Measurements from ENCODE around the gene ZNF445.

ZNF445 gene

GRCh38 chr3:44477312-44478030 lies at the start of gene ZNF445:
ZNF445 (minus strand) TSS chr3:44477670; CDS start chr3:44455549, 22,121 bp downstream.
- no peak for TF ChIP-seq EZH2phosphoT487 (IDR thresholded peaks at IDR 0.05; ENCODE audit: borderline replicate concordance, low read length)
- Histone ChIP-seq H3K9me2 (replicated peaks; ENCODE audit: control insufficient read depth, low read length) (no peaks in the 10 kb centered on the region), H3K9me3 (ENCODE audit: control insufficient read depth, insufficient read depth, low read length) (no peaks in the 10 kb centered on the region), H3K79me2 (ENCODE audit: control insufficient read depth, low read length) (peaks cover 47% of the 10 kb centered on the region), H4K20me1 (ENCODE audit: control insufficient read depth, insufficient read depth, low read depth, low read length) (no peaks in the 10 kb centered on the region), H3K27me3 (ENCODE audit: control insufficient read depth, low read length) (no peaks in the 10 kb centered on the region), H3K4me1 (ENCODE audit: control insufficient read depth, low read length) (peaks cover 20% of the 10 kb centered on the region), H3K4me3 (ENCODE audit: low read length) (peak within 1 kb of the TSS; percentile 80), H3F3A (ENCODE audit: control insufficient read depth, insufficient read depth) (no peaks in the 10 kb centered on the region), H3K36me3 (ENCODE audit: control insufficient read depth, low read length) (no peaks in the 10 kb centered on the region), H3K4me2 (ENCODE audit: low read length) (peak within 1 kb of the TSS; percentile 77), H3K27ac (ENCODE audit: low read depth, low read length) (no peak within 1 kb of the TSS)

GRCh38 chr3:44525060-44525459 lies 47.6 kb upstream of the ZNF445 start:
- Histone ChIP-seq H3K9me3 (ENCODE audit: control insufficient read depth, insufficient read depth, low read length) (no peaks in the 10 kb centered on the region), H3K4me3 (ENCODE audit: low read length) (no peak overlapping the region), H4K20me1 (ENCODE audit: control insufficient read depth, insufficient read depth, low read depth, low read length) (no peaks in the 10 kb centered on the region), H3K9me2 (replicated peaks; ENCODE audit: control insufficient read depth, low read length) (no peaks in the 10 kb centered on the region), H3F3A (ENCODE audit: control insufficient read depth, insufficient read depth) (no peaks in the 10 kb centered on the region), H3K27ac (ENCODE audit: low read depth, low read length) (no peak overlapping the region), H3K4me2 (ENCODE audit: low read length) (no peak overlapping the region), H3K79me2 (ENCODE audit: control insufficient read depth, low read length) (no peaks in the 10 kb centered on the region), H3K4me1 (ENCODE audit: control insufficient read depth, low read length) (no peaks in the 10 kb centered on the region), H3K27me3 (ENCODE audit: control insufficient read depth, low read length) (peaks cover 41% of the 10 kb centered on the region), H3K36me3 (ENCODE audit: control insufficient read depth, low read length) (no peaks in the 10 kb centered on the region)
- no peak for TF ChIP-seq EZH2phosphoT487 (IDR thresholded peaks at IDR 0.05; ENCODE audit: borderline replicate concordance, low read length)
- TF ChIP-seq CTCF (IDR thresholded peaks at IDR 0.05; ENCODE audit: low read depth, low read length, poor library complexity, severe bottlenecking): no peak

- TF ChIP-seq CTCF (IDR thresholded peaks at IDR 0.05; ENCODE audit: low read depth, low read length, poor library complexity, severe bottlenecking) (no peak), EZH2phosphoT487 (IDR thresholded peaks at IDR 0.05; ENCODE audit: borderline replicate concordance, low read length) (no peak)
- no peak overlapping the region for H3K4me3 ChIP-seq (ENCODE audit: low read length)
- H3K4me1 ChIP-seq (ENCODE audit: control insufficient read depth, low read length): peaks cover 10% of the 10 kb centered on the region
- H3K27me3 ChIP-seq (ENCODE audit: control insufficient read depth, low read length): peaks cover 29% of the 10 kb centered on the region
- H3K9me2 ChIP-seq (replicated peaks; ENCODE audit: control insufficient read depth, low read length): no peaks in the 10 kb centered on the region
- H4K20me1 ChIP-seq (ENCODE audit: control insufficient read depth, insufficient read depth, low read depth, low read length): no peaks in the 10 kb centered on the region
- H3K4me2 ChIP-seq (ENCODE audit: low read length): no peak overlapping the region
- no peaks in the 10 kb centered on the region for H3K36me3 ChIP-seq (ENCODE audit: control insufficient read depth, low read length)
- H3K79me2 ChIP-seq (ENCODE audit: control insufficient read depth, low read length): no peaks in the 10 kb centered on the region
- no peaks in the 10 kb centered on the region for H3K9me3 ChIP-seq (ENCODE audit: control insufficient read depth, insufficient read depth, low read length)
- H3F3A ChIP-seq (ENCODE audit: control insufficient read depth, insufficient read depth): no peaks in the 10 kb centered on the region
- no peak overlapping the region for H3K27ac ChIP-seq (ENCODE audit: low read depth, low read length)
Measured at GRCh38 chr3:44522494-44522933, 45.0 kb upstream of the ZNF445 start.

- TF ChIP-seq EZH2phosphoT487 (IDR thresholded peaks at IDR 0.05; ENCODE audit: borderline replicate concordance, low read length) (no peak), CTCF (IDR thresholded peaks at IDR 0.05; ENCODE audit: low read depth, low read length, poor library complexity, severe bottlenecking) (no peak)
- H3K79me2 ChIP-seq (ENCODE audit: control insufficient read depth, low read length): no peaks in the 10 kb centered on the region
- no peak overlapping the region for H3K4me3 ChIP-seq (ENCODE audit: low read length)
- peaks cover 10% of the 10 kb centered on the region for H3K4me1 ChIP-seq (ENCODE audit: control insufficient read depth, low read length)
- H3K4me2 ChIP-seq (ENCODE audit: low read length): no peak overlapping the region
- H3K27ac ChIP-seq (ENCODE audit: low read depth, low read length): no peak overlapping the region
- H4K20me1 ChIP-seq (ENCODE audit: control insufficient read depth, insufficient read depth, low read depth, low read length): no peaks in the 10 kb centered on the region
- no peaks in the 10 kb centered on the region for H3F3A ChIP-seq (ENCODE audit: control insufficient read depth, insufficient read depth)
- H3K36me3 ChIP-seq (ENCODE audit: control insufficient read depth, low read length): no peaks in the 10 kb centered on the region
- peaks cover 29% of the 10 kb centered on the region for H3K27me3 ChIP-seq (ENCODE audit: control insufficient read depth, low read length)
- H3K9me2 ChIP-seq (replicated peaks; ENCODE audit: control insufficient read depth, low read length): no peaks in the 10 kb centered on the region
- no peaks in the 10 kb centered on the region for H3K9me3 ChIP-seq (ENCODE audit: control insufficient read depth, insufficient read depth, low read length)
Measured at GRCh38 chr3:44521721-44522120, 44.3 kb upstream of the ZNF445 start.

All from DOHH2 (cell line).